Spleen (tissue), 7 donors: ENCODE measurements around the gene NBDY.

Experiments used
- CTCF ChIP-seq, 11 experiments: fragments of 200-600 bp in 7 of 11; fragments of 450-650 bp in 4 of 11; sonication (generic) in 4 of 11; IDR thresholded peaks in 8 of 11; conservative IDR thresholded peaks in 3 of 11; 1 replicate in 7 of 11; 2 replicates in 4 of 11; pipeline versions ENCODE4 v1.4.0 to v1.8.0; 2016 to 2021; ENCODE audit warnings: antibody characterized with exemption in 11 of 11, inconsistent platforms in 4 of 11, mild to moderate bottlenecking in 1 of 11
- POLR2A ChIP-seq, 3 donors: fragments of 450-650 bp; IDR thresholded peaks; one replicate each; pipeline ENCODE4 v1.5.1; 2017; ENCODE audit warnings: antibody characterized with exemption in 3 of 3, mild to moderate bottlenecking in 1 of 3
- POLR2AphosphoS5 ChIP-seq, 3 donors: sonication (generic); formaldehyde crosslinking; IDR thresholded peaks; one replicate each; pipeline ENCODE4 v1.5.1; 2017; ENCODE audit warnings: antibody characterized with exemption in 3 of 3
- donor health status: DM: no; HTN: no; CAD: no; lungs with moderate emphysema.
- donor health status: DM: no; HTN: no; CAD: no.
- donor health status: DM: no; HTN: no; CAD: no.

DNA sequence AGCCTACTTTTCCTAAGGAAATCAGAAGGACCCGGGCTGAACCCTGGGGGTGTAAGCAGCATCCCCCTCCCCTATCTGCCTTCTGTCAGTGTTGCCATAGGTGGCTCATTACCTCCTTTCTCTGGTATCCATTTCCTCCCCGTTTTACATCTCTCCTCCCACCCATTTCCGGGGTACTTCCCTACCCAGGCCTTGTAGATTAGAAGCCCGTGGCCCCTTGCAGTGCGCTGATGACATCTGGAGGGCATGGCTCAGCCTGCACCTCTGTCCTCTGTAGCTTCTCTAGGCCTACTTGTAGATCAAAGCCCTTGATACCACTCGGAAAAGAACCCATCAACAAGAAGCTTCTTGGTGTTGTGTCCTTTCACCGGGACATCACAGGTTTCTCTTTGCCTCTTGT, 71.8 kb downstream of the NBDY start:
- peak in 1 of 11 experiments; percentile 10 for TF ChIP-seq CTCF (IDR thresholded peaks at IDR 0.05 in 8 of 11, conservative IDR thresholded peaks at IDR 0.05 in 3 of 11)
- no peak for TF ChIP-seq POLR2A (IDR thresholded peaks at IDR 0.05)
- TF ChIP-seq POLR2AphosphoS5 (IDR thresholded peaks at IDR 0.05), result peak in 2 of 3 donors; percentile 32 to 33
